GM23338 (cell line): ENCODE data around the gene ZC3H8. TPM values are rescaled to one million over a fixed set of nuclear protein-coding genes. Genes with fewer than 3 reads are reported as not detected.

Experiments
- ATAC-seq: fragments of 200-7000 bp; cut with Tn5 transposase; 3 replicates; pipeline ENCODE4 v1.9.1; 2020
- DNase-seq: peaks from one replicate; pipeline ENCODE4 v3.0.0-alpha.2; 2015; ENCODE audit warnings: low spot score
- H2AFZ ChIP-seq: fragments of 200-600 bp; sonication (generic); 2 replicates; pipeline ENCODE4 v1.8.0; 2016; ENCODE audit warnings: antibody characterized with exemption, mild to moderate bottlenecking, moderate library complexity
- H3F3A ChIP-seq: fragments of 200-600 bp; sonication (generic); replicated peaks from 2 replicates; pipeline ENCODE4 v1.8.0; 2017; ENCODE audit warnings: antibody characterized with exemption, mixed run types, low read depth
- H3K27ac ChIP-seq: fragments of 200-600 bp; sonication (generic); 2 replicates; pipeline ENCODE4 v1.6.1; 2016; ENCODE audit warnings: low read depth
- H3K27me3 ChIP-seq: fragments of 200-600 bp; sonication (generic); 2 replicates; pipeline ENCODE4 v1.8.0; 2016; ENCODE audit warnings: mild to moderate bottlenecking, mixed run types, moderate library complexity; ENCODE audit not compliant: insufficient read depth
- H3K36me3 ChIP-seq: fragments of 200-600 bp; sonication (generic); 2 replicates; pipeline ENCODE4 v1.8.0; 2016; ENCODE audit warnings: mild to moderate bottlenecking; ENCODE audit not compliant: insufficient read depth
- H3K4me1 ChIP-seq: fragments of 200-600 bp; sonication (generic); 2 replicates; pipeline ENCODE4 v1.8.0; 2016; ENCODE audit warnings: mild to moderate bottlenecking, moderate library complexity; ENCODE audit not compliant: insufficient read depth
- H3K4me2 ChIP-seq: fragments of 200-600 bp; sonication (generic); 2 replicates; pipeline ENCODE4 v1.7.1; 2017; ENCODE audit warnings: mixed run types
- H3K4me3 ChIP-seq: fragments of 200-600 bp; sonication (generic); 2 replicates; pipeline ENCODE4 v1.6.1; 2016; ENCODE audit warnings: mixed run types
- H3K79me2 ChIP-seq: fragments of 200-600 bp; sonication (generic); replicated peaks from 2 replicates; pipeline ENCODE4 v1.8.0; 2017; ENCODE audit warnings: mild to moderate bottlenecking; ENCODE audit not compliant: insufficient read depth
- H3K9me2 ChIP-seq: fragments of 200-600 bp; sonication (generic); 2 replicates; pipeline ENCODE4 v1.8.0; 2017; ENCODE audit not compliant: insufficient read depth
- H4K20me1 ChIP-seq: fragments of 200-600 bp; sonication (generic); replicated peaks from 2 replicates; pipeline ENCODE4 v1.8.0; 2017; ENCODE audit warnings: mild to moderate bottlenecking; ENCODE audit not compliant: insufficient read depth
- H3K27ac Mint-ChIP-seq: 2 replicates; pipeline ENCODE4 v1.8.0; 2020; ENCODE audit warnings: inconsistent platforms, mild to moderate bottlenecking, moderate library complexity, mixed read lengths
- H3K27me3 Mint-ChIP-seq: 3 replicates; pipeline ENCODE4 v1.8.0; 2022; ENCODE audit warnings: low read depth, mild to moderate bottlenecking, moderate library complexity, mixed read lengths, inconsistent platforms; ENCODE audit not compliant: insufficient read depth, poor library complexity
- H3K36me3 Mint-ChIP-seq: 3 replicates; pipeline ENCODE4 v1.8.0; 2021; ENCODE audit warnings: low read depth, mild to moderate bottlenecking, inconsistent platforms, moderate library complexity, mixed read lengths
- H3K4me1 Mint-ChIP-seq: 3 replicates; pipeline ENCODE4 v1.8.0; 2020; ENCODE audit warnings: mild to moderate bottlenecking, inconsistent platforms, mixed read lengths
- H3K4me3 Mint-ChIP-seq: 3 replicates; pipeline ENCODE4 v1.8.0; 2021; ENCODE audit warnings: moderate library complexity, mild to moderate bottlenecking, inconsistent platforms, mixed read lengths
- H3K9me3 Mint-ChIP-seq: 3 replicates; pipeline ENCODE4 v1.8.0; 2020; ENCODE audit warnings: moderate library complexity, mild to moderate bottlenecking, inconsistent platforms, mixed read lengths
- CREB1 ChIP-seq: fragments of 250-450 bp; sonication (Bioruptor Pico); IDR thresholded peaks from 2 replicates; pipeline ENCODE4 v1.5.0; 2020; ENCODE audit warnings: low read depth, mild to moderate bottlenecking, moderate library complexity
- ETS1 ChIP-seq: IDR thresholded peaks from 2 replicates; pipeline ENCODE4 v1.6.1; 2016; ENCODE audit warnings: antibody characterized with exemption
- EZH2 ChIP-seq: fragments of 200-600 bp; sonication (generic); IDR thresholded peaks from one replicate; pipeline ENCODE4 v1.8.0; 2017; ENCODE audit warnings: antibody characterized with exemption, mild to moderate bottlenecking, low read depth; ENCODE audit not compliant: unreplicated experiment
- EZH2phosphoT487 ChIP-seq: fragments of 200-600 bp; sonication (generic); IDR thresholded peaks from one replicate; pipeline ENCODE4 v1.8.1; 2018; ENCODE audit warnings: antibody characterized with exemption; ENCODE audit not compliant: unreplicated experiment
- JUNB ChIP-seq: IDR thresholded peaks from one replicate; pipeline ENCODE4 v1.6.1; 2016; ENCODE audit warnings: antibody characterized with exemption; ENCODE audit not compliant: unreplicated experiment
- NANOG ChIP-seq: IDR thresholded peaks from 2 replicates; pipeline ENCODE4 v1.6.1; 2016; ENCODE audit warnings: antibody characterized with exemption, borderline replicate concordance
- POLR2AphosphoS5 ChIP-seq: IDR thresholded peaks from 2 replicates; pipeline ENCODE4 v1.6.1; 2016; ENCODE audit warnings: antibody characterized with exemption, low read depth
- REST ChIP-seq: IDR thresholded peaks from one replicate; pipeline ENCODE4 v1.6.1; 2018; ENCODE audit warnings: antibody characterized with exemption; ENCODE audit not compliant: unreplicated experiment
- STAT1 ChIP-seq: IDR thresholded peaks from one replicate; pipeline ENCODE4 v1.6.1; 2016; ENCODE audit warnings: antibody characterized with exemption; ENCODE audit not compliant: unreplicated experiment
- ZNF114 ChIP-seq: fragments of 250-450 bp; sonication (Bioruptor Pico); IDR thresholded peaks from 2 replicates; pipeline ENCODE4 v1.5.0; 2020; ENCODE audit warnings: mild to moderate bottlenecking, moderate library complexity
- ZNF331 ChIP-seq: fragments of 250-450 bp; sonication (Bioruptor Pico); IDR thresholded peaks from 2 replicates; pipeline ENCODE4 v1.5.0; 2020; ENCODE audit warnings: low read depth, mild to moderate bottlenecking, moderate library complexity
- ZNF462 ChIP-seq: fragments of 250-450 bp; sonication (Bioruptor Pico); IDR thresholded peaks from 2 replicates; pipeline ENCODE4 v1.5.0; 2020; ENCODE audit warnings: mild to moderate bottlenecking, moderate library complexity
- polyA plus RNA-seq: library from polyadenylated mRNA; unstranded; fragments of >200 nt; fragmentation: Nextera tagmentation; extraction: Ambion mirVana; gene quantifications from 2 replicates; pipeline ENCODE4 v1.2.1, GENCODE V29; 2016
- total RNA-seq: library from RNA; depleted of rRNA; stranded (reverse); fragments of >200 nt; shearing (Covaris generic); gene quantifications from 2 replicates; pipeline ENCODE4 v1.2.3, GENCODE V29; 2014
- TF ChIP-seq, protein P1 (sequence below), 2 experiments: fragments of 200-600 bp in 1 of 2; sonication (generic) in 1 of 2; conservative IDR thresholded peaks; 2 replicates each; pipeline versions ENCODE4 v1.5.1 to v1.6.1; 2016 to 2017; ENCODE audit warnings: antibody characterized with exemption in 2 of 2, low read depth in 2 of 2, mild to moderate bottlenecking in 2 of 2, moderate library complexity in 1 of 2

The ZC3H8 gene
- total and polyA plus RNA-seq, 2 experiments from 2014 or later = 13.3 to 42.8 TPM

GRCh38 chr2:112253261-112253815, 1.5 kb downstream of the ZC3H8 start:
- no peaks in the 10 kb centered on the region for H3K27me3 Mint-ChIP-seq
- no peaks in the 10 kb centered on the region for H3K9me3 Mint-ChIP-seq
- no peaks in the 10 kb centered on the region for H3K27me3 ChIP-seq
- no peak overlapping the region for H2AFZ ChIP-seq
- TF ChIP-seq JUNB = no peak
- no peak for TF ChIP-seq STAT1
- no peak for TF ChIP-seq ZNF462 (CRISPR knock-in tag)
- no peak for TF ChIP-seq POLR2AphosphoS5
- TF ChIP-seq, protein P1, sequence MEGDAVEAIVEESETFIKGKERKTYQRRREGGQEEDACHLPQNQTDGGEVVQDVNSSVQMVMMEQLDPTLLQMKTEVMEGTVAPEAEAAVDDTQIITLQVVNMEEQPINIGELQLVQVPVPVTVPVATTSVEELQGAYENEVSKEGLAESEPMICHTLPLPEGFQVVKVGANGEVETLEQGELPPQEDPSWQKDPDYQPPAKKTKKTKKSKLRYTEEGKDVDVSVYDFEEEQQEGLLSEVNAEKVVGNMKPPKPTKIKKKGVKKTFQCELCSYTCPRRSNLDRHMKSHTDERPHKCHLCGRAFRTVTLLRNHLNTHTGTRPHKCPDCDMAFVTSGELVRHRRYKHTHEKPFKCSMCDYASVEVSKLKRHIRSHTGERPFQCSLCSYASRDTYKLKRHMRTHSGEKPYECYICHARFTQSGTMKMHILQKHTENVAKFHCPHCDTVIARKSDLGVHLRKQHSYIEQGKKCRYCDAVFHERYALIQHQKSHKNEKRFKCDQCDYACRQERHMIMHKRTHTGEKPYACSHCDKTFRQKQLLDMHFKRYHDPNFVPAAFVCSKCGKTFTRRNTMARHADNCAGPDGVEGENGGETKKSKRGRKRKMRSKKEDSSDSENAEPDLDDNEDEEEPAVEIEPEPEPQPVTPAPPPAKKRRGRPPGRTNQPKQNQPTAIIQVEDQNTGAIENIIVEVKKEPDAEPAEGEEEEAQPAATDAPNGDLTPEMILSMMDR (conservative IDR thresholded peaks at IDR 0.05; ENCODE audit: low read depth in 2 of 2) = no peak
- TF ChIP-seq ETS1 = no peak
- TF ChIP-seq EZH2phosphoT487 = no peak
- no peak for TF ChIP-seq NANOG
- no peak for TF ChIP-seq REST
- TF ChIP-seq ZNF331 (CRISPR knock-in tag) = no peak
- no peak for TF ChIP-seq EZH2
- TF ChIP-seq CREB1 (CRISPR knock-in tag) = no peak
- no peak for TF ChIP-seq ZNF114 (CRISPR knock-in tag)
- no peaks in the 10 kb centered on the region for H3K36me3 ChIP-seq
- peak overlapping the region; percentile 84; the same call in 2 of the 3 replicates for H3K4me3 Mint-ChIP-seq
- no peak overlapping the region for H3K27ac ChIP-seq
- peaks cover 4% of the 10 kb centered on the region; the same call in 2 of the 3 replicates for H3K4me1 Mint-ChIP-seq
- H3K27ac Mint-ChIP-seq = no peak overlapping the region
- no peaks in the 10 kb centered on the region for H3F3A ChIP-seq
- no peak overlapping the region for H3K4me2 ChIP-seq
- no peaks in the 10 kb centered on the region for H3K9me2 ChIP-seq
- no peak for ATAC-seq
- H4K20me1 ChIP-seq = no peaks in the 10 kb centered on the region
- H3K36me3 Mint-ChIP-seq = no peaks in the 10 kb centered on the region; the same call in 2 of the 3 replicates
- no peak for DNase-seq
- no peak overlapping the region for H3K4me3 ChIP-seq
- H3K4me1 ChIP-seq = peaks cover 6% of the 10 kb centered on the region; the same call in 1 of the 2 replicates
- peaks cover 8% of the 10 kb centered on the region; the same call in 1 of the 2 replicates for H3K79me2 ChIP-seq
